GM23338 (cell line): ENCODE results near the gene TMPRSS9.

Experiments
- CTCF ChIP-seq, 2 experiments: fragments of 200-600 bp in 1 of 2; sonication (generic) in 1 of 2; conservative IDR thresholded peaks; 2 replicates each; pipeline versions ENCODE4 v1.5.1 to v1.6.1; 2016 to 2017; ENCODE audit warnings: antibody characterized with exemption in 2 of 2, low read depth in 2 of 2, mild to moderate bottlenecking in 2 of 2, moderate library complexity in 1 of 2
- EZH2 ChIP-seq: fragments of 200-600 bp; sonication (generic); IDR thresholded peaks from one replicate; pipeline ENCODE4 v1.8.0; 2017; ENCODE audit warnings: antibody characterized with exemption, mild to moderate bottlenecking, low read depth; ENCODE audit not compliant: unreplicated experiment
- EZH2phosphoT487 ChIP-seq: fragments of 200-600 bp; sonication (generic); IDR thresholded peaks from one replicate; pipeline ENCODE4 v1.8.1; 2018; ENCODE audit warnings: antibody characterized with exemption; ENCODE audit not compliant: unreplicated experiment
- JUNB ChIP-seq: IDR thresholded peaks from one replicate; pipeline ENCODE4 v1.6.1; 2016; ENCODE audit warnings: antibody characterized with exemption; ENCODE audit not compliant: unreplicated experiment
- ZNF331 ChIP-seq: fragments of 250-450 bp; sonication (Bioruptor Pico); IDR thresholded peaks from 2 replicates; pipeline ENCODE4 v1.5.0; 2020; ENCODE audit warnings: low read depth, mild to moderate bottlenecking, moderate library complexity

DNA sequence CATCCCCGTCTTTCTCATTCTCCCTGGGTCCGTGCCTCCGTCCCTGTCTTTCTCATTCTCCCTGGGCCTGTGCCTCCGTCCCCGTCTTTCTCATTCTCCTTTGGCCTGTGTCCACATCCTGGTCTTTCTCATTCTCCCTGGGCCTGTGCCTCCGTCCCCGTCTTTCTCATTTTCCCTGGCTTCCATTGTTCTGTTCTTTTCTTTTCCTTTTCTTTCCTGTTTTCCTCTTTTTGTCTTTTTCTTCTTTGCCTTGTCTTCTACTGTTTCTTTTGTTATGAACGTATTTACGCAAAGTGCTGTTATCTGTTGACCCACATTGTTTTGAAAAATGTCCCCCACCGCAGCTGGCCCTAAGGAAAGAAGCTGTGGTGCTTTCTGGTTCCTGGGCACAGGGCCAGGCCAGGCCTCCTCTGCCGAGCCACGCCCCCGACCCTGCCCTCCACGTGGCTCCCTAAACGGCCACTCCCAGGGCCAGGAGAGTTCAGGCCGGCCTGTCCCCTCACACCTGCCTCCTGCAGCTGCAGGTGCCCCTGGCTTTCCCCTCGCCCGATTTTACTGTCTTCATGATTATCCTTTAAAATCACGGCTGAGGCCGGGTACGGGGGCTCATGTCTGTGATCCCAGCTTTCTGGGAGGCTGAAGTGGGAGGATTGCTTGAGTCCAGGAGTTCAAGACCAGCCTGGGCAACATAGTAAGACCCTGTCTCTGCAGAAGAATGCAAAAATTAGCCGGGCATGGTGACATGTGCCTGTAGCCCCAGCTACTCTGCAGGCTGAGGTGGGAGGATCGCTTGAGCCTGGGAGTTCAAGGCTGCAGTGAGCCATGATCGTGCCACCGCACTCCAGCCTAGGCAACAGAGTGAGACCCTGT, 14.0 kb upstream of the TMPRSS9 start:
- TF ChIP-seq EZH2phosphoT487 (no peak), CTCF (conservative IDR thresholded peaks at IDR 0.05; ENCODE audit: low read depth in 2 of 2) (no peak), JUNB (no peak), ZNF331 (CRISPR knock-in tag) (no peak), EZH2 (no peak)
